ENCODE measurements around the gene CASZ1. TPM values are rescaled to one million over a fixed set of nuclear protein-coding genes. Genes with fewer than 3 reads are reported as not detected.
A peak's percentile ranks its signal among the peaks of the same experiment; 100 is the strongest.

The CASZ1 gene
- total RNA-seq, 6 donors from 2014 or later, result 39.7 to 112 (median 60.8) TPM

DNA sequence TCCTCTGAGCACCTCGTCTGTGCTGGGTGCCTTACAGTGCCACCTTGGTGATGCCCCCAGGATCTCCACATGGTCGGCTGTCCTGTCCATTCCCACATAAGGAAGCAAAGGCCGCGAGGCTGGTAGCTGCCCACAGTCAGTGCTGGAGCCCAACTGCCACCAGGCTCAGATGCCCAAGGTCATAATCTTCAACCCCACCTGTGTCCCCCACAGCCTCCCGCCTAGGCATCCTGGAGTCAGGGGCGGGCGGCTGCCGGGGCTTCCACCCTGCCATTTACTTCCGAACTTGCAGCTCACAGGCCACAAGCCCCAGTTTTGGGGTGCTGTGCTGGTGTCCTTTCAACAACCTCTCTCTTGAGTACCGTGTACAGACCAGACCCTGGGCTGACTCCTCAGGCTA, 126.3 kb downstream of the CASZ1 start:
- no peaks in the 10 kb centered on the region for H3K27me3 ChIP-seq
- TF ChIP-seq POLR2AphosphoS5 (IDR thresholded peaks at IDR 0.05), result no peak
- TF ChIP-seq POLR2A (IDR thresholded peaks at IDR 0.05), result no peak
- H3K36me3 ChIP-seq, result peaks cover 0 to 3% (median 2%) of the 10 kb centered on the region in 4 donors
- H3K4me1 ChIP-seq, result peaks cover 75 to 98% (median 84%) of the 10 kb centered on the region in 4 donors
- no peaks in the 10 kb centered on the region for H3K9me3 ChIP-seq
- ATAC-seq (ENCODE audit: low FRiP score in 2 of 2) (no peak), DNase-seq (peak in 1 of 2 donors; percentile 65)
- H3K27ac ChIP-seq, result peak overlapping the region; percentile 82 to 97 (median 88)
- 76% methylated on average over 10 of the region's 10 CpGs; no CpG with 5 or more reads in 1 of the 2 donors for WGBS, 2 donors
- H3K4me3 ChIP-seq, result no peak overlapping the region

- Histone ChIP-seq H3K9me3 (no peaks in the 10 kb centered on the region), H3K4me1 (peaks cover 75 to 98% (median 84%) of the 10 kb centered on the region in 4 donors), H3K27me3 (no peaks in the 10 kb centered on the region), H3K27ac (peak overlapping the region; percentile 82 to 97 (median 88)), H3K36me3 (peaks cover 0 to 9% (median 8%) of the 10 kb centered on the region in 4 donors), H3K4me3 (no peak overlapping the region)
- DNase-seq (peak in 1 of 2 donors; percentile 57), ATAC-seq (ENCODE audit: low FRiP score in 2 of 2) (no peak)
- WGBS, 2 donors, result 67 to 91% methylated on average over 6 to 10 of the region's 12 CpGs
- no peak for TF ChIP-seq POLR2AphosphoS5 (IDR thresholded peaks at IDR 0.05)
- TF ChIP-seq POLR2A (IDR thresholded peaks at IDR 0.05), result no peak
- TF ChIP-seq, protein P1, sequence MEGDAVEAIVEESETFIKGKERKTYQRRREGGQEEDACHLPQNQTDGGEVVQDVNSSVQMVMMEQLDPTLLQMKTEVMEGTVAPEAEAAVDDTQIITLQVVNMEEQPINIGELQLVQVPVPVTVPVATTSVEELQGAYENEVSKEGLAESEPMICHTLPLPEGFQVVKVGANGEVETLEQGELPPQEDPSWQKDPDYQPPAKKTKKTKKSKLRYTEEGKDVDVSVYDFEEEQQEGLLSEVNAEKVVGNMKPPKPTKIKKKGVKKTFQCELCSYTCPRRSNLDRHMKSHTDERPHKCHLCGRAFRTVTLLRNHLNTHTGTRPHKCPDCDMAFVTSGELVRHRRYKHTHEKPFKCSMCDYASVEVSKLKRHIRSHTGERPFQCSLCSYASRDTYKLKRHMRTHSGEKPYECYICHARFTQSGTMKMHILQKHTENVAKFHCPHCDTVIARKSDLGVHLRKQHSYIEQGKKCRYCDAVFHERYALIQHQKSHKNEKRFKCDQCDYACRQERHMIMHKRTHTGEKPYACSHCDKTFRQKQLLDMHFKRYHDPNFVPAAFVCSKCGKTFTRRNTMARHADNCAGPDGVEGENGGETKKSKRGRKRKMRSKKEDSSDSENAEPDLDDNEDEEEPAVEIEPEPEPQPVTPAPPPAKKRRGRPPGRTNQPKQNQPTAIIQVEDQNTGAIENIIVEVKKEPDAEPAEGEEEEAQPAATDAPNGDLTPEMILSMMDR (IDR thresholded peaks at IDR 0.05), result no peak
- no peak for TF ChIP-seq EP300 (IDR thresholded peaks at IDR 0.05)
Measured at GRCh38 chr1:10669570-10669969, 126.9 kb downstream of the CASZ1 start.

GRCh38 chr1:10667861-10668761, 128.3 kb downstream of the CASZ1 start:
- DNase-seq, result peak; percentile 49 to 84
- peak overlapping the region in 1 of 4 donors; percentile 8 for H3K4me3 ChIP-seq
- peaks cover 0 to 16% (median 12%) of the 10 kb centered on the region in 4 donors for H3K36me3 ChIP-seq
- peak overlapping the region; percentile 82 to 97 (median 88) for H3K27ac ChIP-seq
- H3K27me3 ChIP-seq, result no peaks in the 10 kb centered on the region
- WGBS, 2 donors, result 53 to 56% methylated on average over 28 to 40 of the region's 40 CpGs
- peaks cover 80 to 98% (median 87%) of the 10 kb centered on the region in 4 donors for H3K4me1 ChIP-seq
- ATAC-seq (ENCODE audit: low FRiP score in 2 of 2), result peak in 1 of 2 donors; percentile 44
- TF ChIP-seq, protein P1 (IDR thresholded peaks at IDR 0.05), result no peak
- no peak for TF ChIP-seq POLR2A (IDR thresholded peaks at IDR 0.05)
- peak in 2 of 4 donors; percentile 74 to 88 for TF ChIP-seq EP300 (IDR thresholded peaks at IDR 0.05)
- TF ChIP-seq POLR2AphosphoS5 (IDR thresholded peaks at IDR 0.05), result peak; percentile 88 to 94
- H3K9me3 ChIP-seq, result no peaks in the 10 kb centered on the region

GRCh38 chr1:10665930-10666850, 130.3 kb downstream of the CASZ1 start:
- peaks cover 0 to 19% (median 13%) of the 10 kb centered on the region in 4 donors for H3K36me3 ChIP-seq
- peaks cover 75 to 88% (median 84%) of the 10 kb centered on the region in 4 donors for H3K4me1 ChIP-seq
- no peaks in the 10 kb centered on the region for H3K27me3 ChIP-seq
- 64 to 69% methylated on average over 12 to 32 of the region's 36 CpGs for WGBS, 2 donors
- peak; percentile 93 for DNase-seq
- TF ChIP-seq, protein P1 (IDR thresholded peaks at IDR 0.05), result peak in 1 of 6 experiments; percentile 21
- peak in 1 of 4 donors; percentile 70 for TF ChIP-seq EP300 (IDR thresholded peaks at IDR 0.05)
- peak in 2 of 4 donors; percentile 14 to 20 for TF ChIP-seq POLR2A (IDR thresholded peaks at IDR 0.05)
- peak in 1 of 2 donors; percentile 67 for TF ChIP-seq POLR2AphosphoS5 (IDR thresholded peaks at IDR 0.05)
- peak; percentile 33 to 83 for ATAC-seq (ENCODE audit: low FRiP score in 2 of 2)
- no peaks in the 10 kb centered on the region for H3K9me3 ChIP-seq
- no peak overlapping the region for H3K4me3 ChIP-seq
- peak overlapping the region; percentile 82 to 97 (median 88) for H3K27ac ChIP-seq
